ENCODE measurements around the gene TBC1D22A.

GRCh38 chr22:46824344-46824909 is 62.0 kb downstream of the TBC1D22A start:
- TF ChIP-seq, protein P1, sequence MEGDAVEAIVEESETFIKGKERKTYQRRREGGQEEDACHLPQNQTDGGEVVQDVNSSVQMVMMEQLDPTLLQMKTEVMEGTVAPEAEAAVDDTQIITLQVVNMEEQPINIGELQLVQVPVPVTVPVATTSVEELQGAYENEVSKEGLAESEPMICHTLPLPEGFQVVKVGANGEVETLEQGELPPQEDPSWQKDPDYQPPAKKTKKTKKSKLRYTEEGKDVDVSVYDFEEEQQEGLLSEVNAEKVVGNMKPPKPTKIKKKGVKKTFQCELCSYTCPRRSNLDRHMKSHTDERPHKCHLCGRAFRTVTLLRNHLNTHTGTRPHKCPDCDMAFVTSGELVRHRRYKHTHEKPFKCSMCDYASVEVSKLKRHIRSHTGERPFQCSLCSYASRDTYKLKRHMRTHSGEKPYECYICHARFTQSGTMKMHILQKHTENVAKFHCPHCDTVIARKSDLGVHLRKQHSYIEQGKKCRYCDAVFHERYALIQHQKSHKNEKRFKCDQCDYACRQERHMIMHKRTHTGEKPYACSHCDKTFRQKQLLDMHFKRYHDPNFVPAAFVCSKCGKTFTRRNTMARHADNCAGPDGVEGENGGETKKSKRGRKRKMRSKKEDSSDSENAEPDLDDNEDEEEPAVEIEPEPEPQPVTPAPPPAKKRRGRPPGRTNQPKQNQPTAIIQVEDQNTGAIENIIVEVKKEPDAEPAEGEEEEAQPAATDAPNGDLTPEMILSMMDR (conservative IDR thresholded peaks at IDR 0.05; ENCODE audit: low read depth in 2 of 2): no peak
- TF ChIP-seq REST (IDR thresholded peaks at IDR 0.05; ENCODE audit: unreplicated experiment): no peak
- TF ChIP-seq EZH2phosphoT487 (IDR thresholded peaks at IDR 0.05; ENCODE audit: unreplicated experiment): no peak
- no peak for TF ChIP-seq CREB1 (CRISPR knock-in tag; IDR thresholded peaks at IDR 0.05; ENCODE audit: low read depth)
- TF ChIP-seq EZH2 (IDR thresholded peaks at IDR 0.05; ENCODE audit: low read depth, unreplicated experiment): no peak
- TF ChIP-seq POLR2AphosphoS5 (IDR thresholded peaks at IDR 0.05; ENCODE audit: low read depth): no peak
- TF ChIP-seq STAT1 (IDR thresholded peaks at IDR 0.05; ENCODE audit: unreplicated experiment): no peak
- TF ChIP-seq JUNB (IDR thresholded peaks at IDR 0.05; ENCODE audit: unreplicated experiment): no peak
- TF ChIP-seq NANOG (IDR thresholded peaks at IDR 0.05; ENCODE audit: borderline replicate concordance): no peak
- TF ChIP-seq ZNF331 (CRISPR knock-in tag; IDR thresholded peaks at IDR 0.05; ENCODE audit: low read depth): no peak
